Stimulated activated CD8-positive, alpha-beta memory T cell treated with anti-CD3 and anti-CD28 coated beads, Interleukin-15, amount 100 ng/mL, for 1 hour (primary cell): ENCODE results near the gene ANKRD11.
"Not testable (repeated sequence)": the region's sequence is repeated elsewhere in the genome, so short reads cannot be mapped to it uniquely, and the experiment has no call there.

ENCODE experiments used
- DNase-seq: peaks from one replicate; pipeline ENCODE4 v3.0.0-alpha.2; 2020; ENCODE audit warnings: low read depth

Gene ANKRD11

GRCh38 chr16:89450537-89450936 lies 39.8 kb downstream of the ANKRD11 start:
- DNase-seq, result no peak

GRCh38 chr16:89449726-89450335 lies 40.5 kb downstream of the ANKRD11 start:
- no peak for DNase-seq

- no peak for DNase-seq
These were observed 41.7 kb downstream of the ANKRD11 start for GRCh38 chr16:89448656-89449055.

GRCh38 chr16:89446975-89447293 lies 43.4 kb downstream of the ANKRD11 start:
- DNase-seq, result no peak

GRCh38 chr16:89446136-89446974 lies 44.0 kb downstream of the ANKRD11 start:
- no peak for DNase-seq

GRCh38 chr16:89445166-89445565 lies 45.2 kb downstream of the ANKRD11 start:
- DNase-seq, result no peak

GRCh38 chr16:89444728-89445127 lies 45.6 kb downstream of the ANKRD11 start:
- DNase-seq, result no peak

GRCh38 chr16:89444151-89444723 lies 46.1 kb downstream of the ANKRD11 start:
- no peak for DNase-seq

GRCh38 chr16:89443727-89444084 lies 46.7 kb downstream of the ANKRD11 start:
- DNase-seq, result no peak

GRCh38 chr16:89442990-89443726 lies 47.2 kb downstream of the ANKRD11 start:
- DNase-seq, result no peak

GRCh38 chr16:89442588-89442987 lies 47.8 kb downstream of the ANKRD11 start:
- no peak for DNase-seq

GRCh38 chr16:89439659-89440058 lies 50.7 kb downstream of the ANKRD11 start:
- DNase-seq, result no peak

GRCh38 chr16:89437991-89438390 lies 52.4 kb downstream of the ANKRD11 start:
- DNase-seq, result no peak

GRCh38 chr16:89437251-89437987 lies 52.9 kb downstream of the ANKRD11 start:
- DNase-seq, result no peak

GRCh38 chr16:89436366-89436765 lies 54.0 kb downstream of the ANKRD11 start:
- no peak for DNase-seq

- not testable (repeated sequence) for DNase-seq
These were observed 55.3 kb downstream of the ANKRD11 start for GRCh38 chr16:89435059-89435458.

- no peak for DNase-seq
These were observed 55.9 kb downstream of the ANKRD11 start for GRCh38 chr16:89434490-89434889.

GRCh38 chr16:89433363-89433984 lies 56.9 kb downstream of the ANKRD11 start:
- DNase-seq, result not testable (repeated sequence)

- no peak for DNase-seq
These were observed 58.7 kb downstream of the ANKRD11 start for GRCh38 chr16:89431630-89432029.

- no peak for DNase-seq
These were observed 59.2 kb downstream of the ANKRD11 start for GRCh38 chr16:89431158-89431584.

- DNase-seq, result no peak
These were observed 59.8 kb downstream of the ANKRD11 start for GRCh38 chr16:89430436-89431157.
